HG02610 (cell line): Measurements from ENCODE around the gene AJAP1.
"Not testable (repeated sequence)": the region's sequence is repeated elsewhere in the genome, so short reads cannot be mapped to it uniquely, and the experiment has no call there.

Experiments
- ATAC-seq: cut with Tn5 transposase; IDR thresholded peaks from one replicate; pipeline ENCODE4 v1.9.1; 2021; ENCODE audit warnings: mild to moderate bottlenecking, moderate library complexity; ENCODE audit not compliant: unreplicated experiment

Gene AJAP1, protein sequence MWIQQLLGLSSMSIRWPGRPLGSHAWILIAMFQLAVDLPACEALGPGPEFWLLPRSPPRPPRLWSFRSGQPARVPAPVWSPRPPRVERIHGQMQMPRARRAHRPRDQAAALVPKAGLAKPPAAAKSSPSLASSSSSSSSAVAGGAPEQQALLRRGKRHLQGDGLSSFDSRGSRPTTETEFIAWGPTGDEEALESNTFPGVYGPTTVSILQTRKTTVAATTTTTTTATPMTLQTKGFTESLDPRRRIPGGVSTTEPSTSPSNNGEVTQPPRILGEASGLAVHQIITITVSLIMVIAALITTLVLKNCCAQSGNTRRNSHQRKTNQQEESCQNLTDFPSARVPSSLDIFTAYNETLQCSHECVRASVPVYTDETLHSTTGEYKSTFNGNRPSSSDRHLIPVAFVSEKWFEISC

GRCh38 chr1:4653796-4654725 is at the start of gene AJAP1:
Gene AJAP1, plus strand, starts transcription at chr1:4654609. Its CDS starts 817 bp downstream, at chr1:4655426.
- no peak for ATAC-seq

- ATAC-seq: no peak
Observed at GRCh38 chr1:4605158-4605557, 49.3 kb upstream of the AJAP1 start.

- no peak for ATAC-seq
Observed at GRCh38 chr1:4611563-4612341, 42.7 kb upstream of the AJAP1 start.

DNA sequence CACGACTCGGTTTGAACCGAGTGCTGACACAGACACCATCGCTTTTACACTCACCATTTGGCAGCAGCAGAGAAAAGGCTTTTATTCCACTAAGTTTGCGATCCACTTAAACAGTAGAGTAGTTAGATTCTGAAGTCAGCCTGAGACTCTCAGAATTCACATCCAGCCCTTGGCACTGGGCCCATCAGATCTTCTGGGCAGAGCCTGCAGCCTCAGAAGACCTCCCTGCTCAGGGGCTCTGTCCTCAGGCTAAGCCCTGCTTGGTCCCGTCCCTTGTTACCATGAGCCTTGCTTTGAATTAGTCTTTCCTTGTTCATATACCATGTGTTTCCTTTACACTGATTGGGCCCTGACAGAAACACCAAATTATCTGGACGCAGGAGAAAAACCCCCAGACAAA is 41.4 kb upstream of the AJAP1 start:
- no peak for ATAC-seq

DNA sequence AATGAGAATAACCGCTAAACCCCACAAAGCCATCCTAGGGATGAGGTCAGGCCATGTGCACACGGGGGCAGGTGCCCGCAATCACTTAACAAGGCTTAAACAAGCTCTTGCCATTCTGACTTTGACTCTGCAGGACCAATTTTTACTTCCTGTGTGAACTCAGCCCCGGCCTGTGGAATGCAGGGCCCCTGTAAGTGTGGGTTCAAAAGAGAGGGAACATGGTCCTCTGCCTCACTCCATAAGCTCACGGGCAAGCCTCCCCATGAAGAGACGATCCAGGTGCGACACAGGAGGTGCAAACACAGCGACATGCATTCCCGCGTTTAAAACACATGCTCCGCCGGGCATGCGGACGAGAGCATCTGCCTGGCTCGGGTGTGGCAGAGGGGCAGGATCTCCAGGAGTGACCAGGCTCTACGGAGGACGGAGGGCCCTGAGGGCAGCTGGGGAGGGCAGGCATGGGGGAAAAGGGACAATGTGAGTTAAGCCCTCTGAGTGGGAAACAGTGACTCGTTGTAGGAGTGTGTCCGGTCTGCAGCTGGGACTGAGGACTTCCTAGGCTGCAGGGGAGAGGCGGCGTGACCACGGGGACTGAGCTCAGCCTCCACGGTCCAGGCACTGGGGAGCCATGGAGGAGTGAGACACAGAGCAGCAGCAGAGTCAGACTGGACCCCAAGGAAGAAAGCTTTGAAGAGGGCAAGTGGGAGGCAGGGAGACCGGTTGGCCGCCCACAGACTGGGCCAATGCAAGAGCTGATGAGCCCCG is 40.6 kb upstream of the AJAP1 start:
- ATAC-seq: no peak

- no peak for ATAC-seq
Observed at GRCh38 chr1:4614371-4615137, 39.9 kb upstream of the AJAP1 start.

- no peak for ATAC-seq
Observed at GRCh38 chr1:4615138-4615470, 39.3 kb upstream of the AJAP1 start.

DNA sequence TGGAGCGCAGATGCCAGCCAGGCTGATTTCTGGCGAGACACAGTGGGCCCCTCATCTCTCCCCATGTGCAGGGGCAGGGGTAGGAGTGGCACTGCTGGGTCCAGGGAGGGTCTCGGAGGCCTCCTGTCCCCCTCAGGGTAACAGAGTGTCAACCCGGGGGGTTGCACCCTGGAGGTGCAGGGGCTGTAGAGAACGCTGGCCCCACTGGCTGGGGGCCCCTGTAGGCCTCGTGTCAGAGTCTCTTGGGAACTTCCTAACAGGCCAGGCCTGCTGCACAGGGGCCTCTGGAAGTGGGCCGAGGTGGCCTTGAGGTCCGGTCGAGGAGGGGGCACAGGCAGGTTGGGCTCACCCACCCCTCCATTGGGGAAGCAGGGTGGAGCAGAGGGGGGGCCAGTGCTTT is 38.9 kb upstream of the AJAP1 start:
- no peak for ATAC-seq

DNA sequence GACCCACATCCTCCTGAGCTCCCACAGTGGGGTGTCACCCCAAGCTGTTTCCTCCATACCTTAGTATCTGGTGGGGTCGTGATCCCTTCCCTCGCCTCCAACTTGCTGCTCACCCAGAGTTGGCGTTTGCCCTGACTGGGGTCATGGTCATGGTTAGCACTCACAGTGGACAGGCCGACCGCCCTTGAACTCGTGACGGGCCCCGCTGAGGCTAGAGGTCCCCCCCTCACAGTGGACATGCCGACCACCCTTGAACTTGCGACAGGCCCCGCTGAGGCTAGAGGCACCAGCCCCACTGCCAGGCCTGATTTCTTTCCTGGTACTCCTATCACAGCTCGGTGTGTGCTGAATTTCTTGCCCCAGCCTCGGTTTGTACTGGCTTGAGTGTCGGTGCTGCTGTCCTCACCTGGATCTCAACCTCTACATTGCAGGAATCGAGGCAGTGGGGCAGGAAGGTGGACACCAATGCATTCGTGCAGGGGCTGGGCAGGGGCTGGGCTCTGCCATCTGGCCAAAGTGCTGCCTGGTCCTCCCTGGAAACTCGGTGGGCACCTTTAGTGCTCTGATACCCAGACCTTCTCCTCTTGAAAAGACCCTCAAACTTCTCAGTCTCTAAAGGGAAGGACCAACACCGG is 37.5 kb upstream of the AJAP1 start:
- ATAC-seq: no peak

DNA sequence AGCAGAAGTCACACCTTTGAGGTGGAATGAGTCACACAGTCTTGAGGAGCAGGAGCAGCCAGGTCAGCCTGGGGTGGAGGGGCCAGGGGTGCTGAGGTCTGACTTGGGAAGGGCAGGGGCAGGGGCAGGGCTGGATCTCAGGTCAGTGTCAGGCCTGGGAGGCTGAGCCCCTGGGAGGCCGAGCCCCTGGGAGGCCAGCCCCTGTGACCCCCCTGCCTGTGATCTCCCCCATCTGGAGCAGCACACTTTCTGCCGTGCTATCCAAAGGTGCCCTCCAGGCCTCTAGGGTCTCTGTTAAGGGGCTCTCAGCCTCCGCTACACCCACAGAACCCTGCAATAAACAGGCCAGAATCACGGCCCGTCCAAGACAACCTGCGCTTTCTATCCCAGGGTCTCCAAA is 36.9 kb upstream of the AJAP1 start:
- no peak for ATAC-seq

DNA sequence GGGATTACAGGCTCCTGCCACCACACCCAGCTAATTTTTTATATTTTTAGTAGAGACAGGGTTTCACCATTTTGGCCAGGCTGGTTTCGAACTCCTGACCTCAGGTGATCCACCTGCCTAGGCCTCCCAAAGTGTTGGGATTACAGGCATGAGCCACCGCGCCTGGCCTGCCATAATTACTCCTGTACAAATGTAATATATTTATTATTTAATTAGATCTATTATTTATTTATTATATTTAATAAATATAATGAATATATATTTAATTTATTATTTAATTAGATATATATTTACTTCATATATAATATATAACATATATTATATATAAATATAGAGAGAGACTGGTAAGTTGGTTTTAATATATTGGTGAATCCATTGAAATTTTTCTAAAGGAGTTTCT is 35.6 kb upstream of the AJAP1 start:
- ATAC-seq: not testable (repeated sequence)

- ATAC-seq: no peak
Observed at GRCh38 chr1:4621646-4622045, 32.8 kb upstream of the AJAP1 start.

GRCh38 chr1:4622821-4623220 is 31.6 kb upstream of the AJAP1 start:
- ATAC-seq: no peak

DNA sequence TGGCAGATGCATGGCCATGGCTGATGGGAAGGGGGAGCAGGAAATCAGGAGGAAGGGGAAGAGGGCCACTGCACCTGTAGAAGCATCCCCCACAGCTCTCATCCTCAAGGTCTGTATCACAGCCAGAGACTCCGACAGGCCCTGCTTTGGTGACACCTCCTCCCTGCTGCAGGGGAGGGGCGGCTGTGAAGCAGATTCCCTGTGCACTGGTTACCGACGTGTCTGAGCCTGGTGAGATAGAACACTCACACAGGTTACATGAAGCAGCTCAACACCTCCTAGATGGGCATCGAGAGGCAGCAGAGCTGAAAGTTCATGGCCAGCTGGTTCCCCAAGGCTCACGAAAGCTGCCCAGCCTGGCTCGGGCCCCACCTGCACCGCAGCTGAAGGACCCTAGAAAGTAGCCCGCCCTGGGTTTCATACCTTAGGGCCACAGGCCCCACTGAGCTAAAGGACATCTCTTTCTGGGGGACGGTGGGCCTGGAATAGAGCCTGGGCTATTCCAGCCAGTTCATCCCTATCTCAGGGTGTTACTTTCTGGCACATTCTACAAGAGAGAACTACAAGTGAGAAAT is 30.2 kb upstream of the AJAP1 start:
- no peak for ATAC-seq

GRCh38 chr1:4624801-4625200 is 29.6 kb upstream of the AJAP1 start:
- no peak for ATAC-seq

- ATAC-seq: no peak
Observed at GRCh38 chr1:4626061-4626460, 28.3 kb upstream of the AJAP1 start.

DNA sequence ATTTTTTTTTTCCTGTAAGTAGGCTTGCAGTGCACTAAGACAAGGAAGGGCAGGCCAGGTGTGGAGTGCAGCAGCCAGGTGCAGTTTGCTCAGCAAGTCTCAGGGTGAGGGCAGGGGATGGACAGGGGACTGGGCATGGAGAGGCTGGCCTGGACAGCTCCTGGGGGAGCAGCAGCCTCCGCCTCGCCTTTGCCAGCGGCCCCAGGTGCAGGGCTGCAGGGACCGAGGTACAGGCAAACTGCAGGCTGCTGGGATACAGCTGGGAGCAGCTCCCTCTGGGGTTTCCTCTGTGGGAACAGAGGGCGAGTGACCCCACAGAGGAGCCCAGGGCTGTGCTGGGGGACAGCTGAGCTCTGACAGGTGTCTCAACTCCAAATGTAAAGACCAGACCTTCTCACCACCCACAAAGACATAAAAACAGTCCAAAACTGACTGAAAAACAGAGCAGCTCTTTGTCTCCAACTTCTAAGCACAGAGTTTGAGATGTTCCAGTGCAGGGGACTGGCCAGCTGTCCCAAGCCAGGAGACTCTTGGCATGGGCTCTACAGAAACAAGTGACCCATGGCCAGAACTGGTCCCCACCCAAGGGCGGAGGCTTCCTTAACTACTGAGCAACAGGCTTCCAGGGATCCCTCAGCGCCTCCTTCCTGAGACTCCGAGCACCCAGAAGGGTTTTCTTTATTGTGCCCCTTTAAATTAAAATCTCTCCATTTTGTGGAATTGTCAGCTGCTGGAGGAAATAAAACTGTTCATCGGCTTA is 27.7 kb upstream of the AJAP1 start:
- ATAC-seq: no peak

- ATAC-seq: no peak
Observed at GRCh38 chr1:4627353-4627752, 27.1 kb upstream of the AJAP1 start.
